ENCODE measurements around the gene TLE3. TPM values are rescaled to one million over a fixed set of nuclear protein-coding genes. Genes with fewer than 3 reads are reported as not detected.

TLE3 gene
- total RNA-seq, 4 donors from 2014 or later = 130 to 176 (median 140) TPM

- peak overlapping the region in 2 of 4 donors; percentile 72 to 82 for H3K27ac ChIP-seq
- no peak overlapping the region for H3K4me3 ChIP-seq
- no peaks in the 10 kb centered on the region for H3K9me3 ChIP-seq
- no peaks in the 10 kb centered on the region for H3K27me3 ChIP-seq
- TF ChIP-seq CTCF (IDR thresholded peaks at IDR 0.05) (no peak), POLR2A (IDR thresholded peaks at IDR 0.05) (no peak)
- peaks cover 0 to 25% (median 10%) of the 10 kb centered on the region in 4 donors for H3K4me1 ChIP-seq
- peak in 2 of 3 donors; percentile 52 to 73 for DNase-seq
- no peaks in the 10 kb centered on the region for H3K36me3 ChIP-seq
Measured at GRCh38 chr15:70016511-70016994, 81.2 kb downstream of the TLE3 start.

GRCh38 chr15:70014860-70015490 is 82.7 kb downstream of the TLE3 start:
- Histone ChIP-seq H3K36me3 (no peaks in the 10 kb centered on the region), H3K4me3 (peak overlapping the region in 1 of 4 donors; percentile 3), H3K27ac (peak overlapping the region in 2 of 4 donors; percentile 72 to 82), H3K9me3 (no peaks in the 10 kb centered on the region), H3K27me3 (no peaks in the 10 kb centered on the region), H3K4me1 (peaks cover 0 to 25% (median 10%) of the 10 kb centered on the region in 4 donors)
- no peak for TF ChIP-seq POLR2A (IDR thresholded peaks at IDR 0.05)
- peak in 1 of 6 experiments; percentile 5 for TF ChIP-seq CTCF (IDR thresholded peaks at IDR 0.05)
- peak; percentile 43 to 91 (median 88) for DNase-seq

GRCh38 chr15:70014331-70014730 is 83.4 kb downstream of the TLE3 start:
- TF ChIP-seq POLR2A (IDR thresholded peaks at IDR 0.05) (no peak), CTCF (IDR thresholded peaks at IDR 0.05) (no peak)
- H3K27ac ChIP-seq = peak overlapping the region in 2 of 4 donors; percentile 72 to 82

GRCh38 chr15:70013656-70014313 is 83.9 kb downstream of the TLE3 start:
- TF ChIP-seq POLR2A (IDR thresholded peaks at IDR 0.05) (no peak), CTCF (IDR thresholded peaks at IDR 0.05) (no peak)
- peaks cover 0 to 21% (median 10%) of the 10 kb centered on the region in 4 donors for H3K4me1 ChIP-seq

More at GRCh38 chr15:70014331-70014730, 83.4 kb downstream of the TLE3 start:
- H3K4me3 ChIP-seq = no peak overlapping the region
- no peaks in the 10 kb centered on the region for H3K9me3 ChIP-seq
- DNase-seq = peak in 1 of 3 donors; percentile 43
- peaks cover 0 to 25% (median 10%) of the 10 kb centered on the region in 4 donors for H3K4me1 ChIP-seq
- H3K27me3 ChIP-seq = no peaks in the 10 kb centered on the region
- no peaks in the 10 kb centered on the region for H3K36me3 ChIP-seq

GRCh38 chr15:70012895-70013294 is 84.8 kb downstream of the TLE3 start:
- H3K4me3 ChIP-seq = no peak overlapping the region
- TF ChIP-seq POLR2A (IDR thresholded peaks at IDR 0.05) (no peak), CTCF (IDR thresholded peaks at IDR 0.05) (no peak)
- no peak for DNase-seq
- H3K36me3 ChIP-seq = no peaks in the 10 kb centered on the region
- H3K4me1 ChIP-seq = peaks cover 0 to 16% (median 6%) of the 10 kb centered on the region in 4 donors
- no peaks in the 10 kb centered on the region for H3K9me3 ChIP-seq
- H3K27ac ChIP-seq = peak overlapping the region in 1 of 4 donors; percentile 10
- H3K27me3 ChIP-seq = no peaks in the 10 kb centered on the region

More at GRCh38 chr15:70013656-70014313, 83.9 kb downstream of the TLE3 start:
- Histone ChIP-seq H3K9me3 (no peaks in the 10 kb centered on the region), H3K4me3 (no peak overlapping the region), H3K27me3 (no peaks in the 10 kb centered on the region), H3K36me3 (no peaks in the 10 kb centered on the region), H3K27ac (peak overlapping the region in 2 of 4 donors; percentile 72 to 82)
- DNase-seq = no peak

Data from Peyer's patch (tissue), 4 donors.